Natural killer cell (primary cell): ENCODE results near the gene C1GALT1. TPM values are rescaled to one million over a fixed set of nuclear protein-coding genes. Genes with fewer than 3 reads are reported as not detected.

ENCODE experiments used
- ATAC-seq, 3 donors: fragments of 150-1000 bp in 2 of 3; fragments of 200-7000 bp in 1 of 3; cut with Tn5 transposase; 1 replicate in 1 of 3; 2 replicates in 2 of 3; pipeline ENCODE4 v1.10.0; 2021; ENCODE audit warnings: mild to moderate bottlenecking in 2 of 3, moderate library complexity in 2 of 3
- DNase-seq, 2 donors: peaks; one replicate each; pipeline versions ENCODE4 v3.0.0 to v3.0.0-alpha.2; 2013 to 2021; ENCODE audit warnings: mixed read lengths in 1 of 2
- H3K27ac ChIP-seq: one replicate; pipeline ENCODE4 v1.5.1; 2013; ENCODE audit warnings: mild to moderate bottlenecking, low read length
- H3K27me3 ChIP-seq: one replicate; pipeline ENCODE4 v1.6.1; 2013; ENCODE audit warnings: low read length; ENCODE audit not compliant: control insufficient read depth, insufficient read depth
- H3K36me3 ChIP-seq: one replicate; pipeline ENCODE4 v1.6.1; 2013; ENCODE audit warnings: low read length; ENCODE audit not compliant: control insufficient read depth, insufficient read depth
- H3K4me1 ChIP-seq: one replicate; pipeline ENCODE4 v1.6.1; 2013; ENCODE audit warnings: low read length; ENCODE audit not compliant: control insufficient read depth, insufficient read depth
- H3K4me3 ChIP-seq: one replicate; pipeline ENCODE4 v1.5.1; 2013; ENCODE audit warnings: low read length
- H3K9me3 ChIP-seq: one replicate; pipeline ENCODE4 v1.6.1; 2013; ENCODE audit warnings: low read length; ENCODE audit not compliant: control insufficient read depth, insufficient read depth
- H3K27ac Mint-ChIP-seq, 2 donors: one replicate each; pipeline ENCODE4 v1.8.0; 2022; ENCODE audit warnings: mild to moderate bottlenecking in 2 of 2, mixed read lengths in 2 of 2, moderate library complexity in 1 of 2
- H3K27me3 Mint-ChIP-seq, 2 donors: one replicate each; pipeline ENCODE4 v1.8.0; 2022; ENCODE audit warnings: low read depth in 2 of 2, mixed read lengths in 2 of 2
- H3K36me3 Mint-ChIP-seq: one replicate; pipeline ENCODE4 v1.8.0; 2022; ENCODE audit warnings: mixed read lengths
- H3K4me1 Mint-ChIP-seq, 2 donors: one replicate each; pipeline ENCODE4 v1.8.0; 2022; ENCODE audit warnings: mixed read lengths in 2 of 2
- H3K4me3 Mint-ChIP-seq: one replicate; pipeline ENCODE4 v1.8.0; 2022; ENCODE audit warnings: mild to moderate bottlenecking, moderate library complexity, mixed read lengths
- H3K9me3 Mint-ChIP-seq, 2 donors: one replicate each; pipeline ENCODE4 v1.8.0; 2022; ENCODE audit warnings: mixed read lengths in 2 of 2
- CTCF ChIP-seq: fragments of 200-600 bp; IDR thresholded peaks from one replicate; pipeline ENCODE4 v1.8.0; 2022; ENCODE audit warnings: antibody characterized with exemption
- WGBS: methylation state at CpG from one replicate; pipeline ENCODE4 v1.1.7; 2013; ENCODE audit warnings: missing lambda C conversion rate; ENCODE audit not compliant: insufficient coverage; 5-methylcytosine and 5-hydroxymethylcytosine counted together
- intact Hi-C: fragments of 100-400 bp; cut with micrococcal nuclease; formaldehyde crosslinking; loops from one replicate; pipeline ENCODE4 v1.14.2; 2022
- total RNA-seq, 4 donors: library from RNA; stranded (reverse); fragments of 120-200 nt in 1 of 4; gene quantifications; one replicate each; pipeline versions ENCODE4 v1.2.3 to v1.2.4, GENCODE V29; 2013 to 2022

Gene C1GALT1
- total RNA-seq, 3 donors from 2014 or later (not counting 1 experiment from before 2014, with no cell fraction given), result 54.5 to 64.5 (median 63.7) TPM

DNA sequence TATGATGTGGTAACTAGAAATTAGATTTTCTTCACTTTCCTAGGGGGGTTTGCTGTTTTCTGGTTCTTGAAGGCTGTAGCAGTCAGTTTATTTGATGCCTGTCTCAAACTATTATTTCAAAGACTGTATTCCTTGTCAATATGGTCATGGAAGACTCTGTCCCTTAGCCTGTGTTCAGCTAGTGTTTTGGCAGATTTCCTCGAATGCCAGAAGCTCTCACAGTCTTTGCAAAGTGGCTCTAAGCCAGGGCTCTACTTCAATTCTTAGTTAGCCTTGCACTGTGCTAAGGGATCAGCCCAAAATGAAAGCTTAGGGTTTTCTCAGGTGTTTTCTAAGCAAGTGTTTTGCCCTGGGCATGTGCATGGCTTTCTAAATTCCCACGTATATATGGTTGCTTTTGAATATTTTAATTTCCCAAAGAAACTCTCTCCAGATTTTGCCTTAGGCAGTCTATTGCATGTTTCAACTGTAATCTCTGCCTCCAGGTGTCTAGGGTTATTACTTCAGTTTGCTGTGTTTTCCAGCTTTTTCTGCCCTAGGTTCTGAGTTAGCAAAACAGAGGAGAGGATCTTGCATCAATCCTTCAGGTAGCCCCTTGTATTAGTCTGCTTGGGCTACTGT lies 7.2 kb upstream of the C1GALT1 start:
- H3K27ac Mint-ChIP-seq, result peak overlapping the region; percentile 9 to 27
- H3K4me3 Mint-ChIP-seq, result no peak overlapping the region

GRCh38 chr7:7176406-7177043 lies 5.8 kb upstream of the C1GALT1 start:
- H3K4me1 Mint-ChIP-seq, result peaks cover 20 to 33% of the 10 kb centered on the region in 2 donors
- Histone ChIP-seq H3K9me3 (no peaks in the 10 kb centered on the region), H3K27ac (no peak overlapping the region), H3K27me3 (no peaks in the 10 kb centered on the region), H3K36me3 (peaks cover 2% of the 10 kb centered on the region), H3K4me1 (peaks cover 10% of the 10 kb centered on the region), H3K4me3 (no peak overlapping the region)
- intact Hi-C loops, result no loop called here
- peak overlapping the region in 1 of 2 donors; percentile 27 for H3K27ac Mint-ChIP-seq
- TF ChIP-seq CTCF, result no peak
- no peaks in the 10 kb centered on the region for H3K27me3 Mint-ChIP-seq
- peaks cover 2 to 11% of the 10 kb centered on the region in 2 donors for H3K9me3 Mint-ChIP-seq
- H3K36me3 Mint-ChIP-seq, result peaks cover 23% of the 10 kb centered on the region
- H3K4me3 Mint-ChIP-seq, result no peak overlapping the region
- DNase-seq (peak in 1 of 2 donors; percentile 28), ATAC-seq (peak in 1 of 3 donors; percentile 49)
- WGBS, result 65% methylated on average over 4 of the region's 4 CpGs

More for the DNA sequence above, 7.2 kb upstream of the C1GALT1 start:
- Mint-ChIP-seq H3K27me3 (no peaks in the 10 kb centered on the region), H3K36me3 (peaks cover 35% of the 10 kb centered on the region), H3K4me1 (peaks cover 16 to 28% of the 10 kb centered on the region in 2 donors), H3K9me3 (peaks cover 2 to 14% of the 10 kb centered on the region in 2 donors)
- 97% methylated on average over 2 of the region's 2 CpGs for WGBS
- Histone ChIP-seq H3K9me3 (no peaks in the 10 kb centered on the region), H3K27me3 (no peaks in the 10 kb centered on the region), H3K36me3 (peaks cover 2% of the 10 kb centered on the region), H3K4me1 (no peaks in the 10 kb centered on the region), H3K27ac (no peak overlapping the region), H3K4me3 (no peak overlapping the region)
- no peak for TF ChIP-seq CTCF
- DNase-seq (no peak), ATAC-seq (no peak)
- intact Hi-C loops, result no loop called here

GRCh38 chr7:7177044-7177517 lies 5.3 kb upstream of the C1GALT1 start:
- peaks cover 2 to 8% of the 10 kb centered on the region in 2 donors for H3K9me3 Mint-ChIP-seq
- no peaks in the 10 kb centered on the region for H3K9me3 ChIP-seq
- H3K4me1 ChIP-seq, result peaks cover 12% of the 10 kb centered on the region
- H3K36me3 Mint-ChIP-seq, result peaks cover 20% of the 10 kb centered on the region
- H3K27me3 ChIP-seq, result no peaks in the 10 kb centered on the region
- no peak overlapping the region for H3K4me3 ChIP-seq
- WGBS, result no CpG with 5 or more reads among the region's 1 CpG
- H3K4me3 Mint-ChIP-seq, result no peak overlapping the region
- peaks cover 2% of the 10 kb centered on the region for H3K36me3 ChIP-seq
- intact Hi-C loops, result no loop called here
- H3K27ac ChIP-seq, result no peak overlapping the region
- H3K27me3 Mint-ChIP-seq, result no peaks in the 10 kb centered on the region
- no peak for TF ChIP-seq CTCF
- H3K4me1 Mint-ChIP-seq, result peaks cover 25 to 38% of the 10 kb centered on the region in 2 donors
- H3K27ac Mint-ChIP-seq, result peak overlapping the region; percentile 6 to 27
- DNase-seq, result no peak
- no peak for ATAC-seq
